PC-3 (cell line): ENCODE measurements around the gene CCDC28B. TPM values are rescaled to one million over a fixed set of nuclear protein-coding genes. Genes with fewer than 3 reads are reported as not detected.

Source experiments
- ATAC-seq: fragments of 200-7000 bp; cut with Tn5 transposase; 2 replicates; pipeline ENCODE4 v1.9.1; 2020; ENCODE audit warnings: mild to moderate bottlenecking, moderate library complexity
- BruUV-seq: library from RNA; stranded (reverse); fragments of 400-500 nt; replicated peaks from 2 replicates; lab custom pipeline; 2021; lab: Mats Ljungman, UMichigan
- CTCF ChIA-PET: fragments of 300-600 bp; sonication (Branson Sonifier 250); formaldehyde crosslinking; loops from one replicate; lab custom pipeline; 2022; ENCODE audit warnings: antibody characterized with exemption; lab: Charles Lee
- POLR2A ChIA-PET: fragments of 300-600 bp; sonication (Branson Sonifier 250); formaldehyde crosslinking; loops from one replicate; lab custom pipeline; 2022; ENCODE audit warnings: antibody characterized with exemption; ENCODE audit not compliant: unreplicated experiment; lab: Charles Lee
- DNase-seq: peaks from one replicate; pipeline ENCODE4 v3.0.0-alpha.2; 2015
- H2AFZ ChIP-seq: fragments of 300-600 bp; sonication (generic); 2 replicates; pipeline ENCODE4 v1.6.0; 2016; ENCODE audit warnings: antibody characterized with exemption, low read length
- H3F3A ChIP-seq: fragments of 300-600 bp; sonication (generic); one replicate; pipeline ENCODE4 v1.6.0; 2017; ENCODE audit warnings: antibody characterized with exemption, low read length, control low read depth, mild to moderate bottlenecking; ENCODE audit not compliant: unreplicated experiment
- H3K27ac ChIP-seq: fragments of 300-600 bp; sonication (generic); 2 replicates; pipeline ENCODE4 v1.5.1; 2016; ENCODE audit warnings: mild to moderate bottlenecking, low read length
- H3K27me3 ChIP-seq: fragments of 300-600 bp; sonication (generic); 2 replicates; pipeline ENCODE4 v1.6.1; 2016; ENCODE audit warnings: low read length, mixed read lengths
- H3K36me3 ChIP-seq: fragments of 300-600 bp; sonication (generic); 2 replicates; pipeline ENCODE4 v1.6.1; 2016; ENCODE audit warnings: low read depth, mixed run types, low read length, mixed read lengths
- H3K4me1 ChIP-seq: fragments of 300-600 bp; sonication (generic); 2 replicates; pipeline ENCODE4 v1.5.1; 2016; ENCODE audit warnings: low read length; ENCODE audit not compliant: insufficient read depth
- H3K4me2 ChIP-seq: fragments of 300-600 bp; sonication (generic); 2 replicates; pipeline ENCODE4 v1.6.0; 2016; ENCODE audit warnings: low read length
- H3K4me3 ChIP-seq: fragments of 300-600 bp; sonication (generic); 2 replicates; pipeline ENCODE4 v1.5.1; 2016; ENCODE audit warnings: mild to moderate bottlenecking, low read length, mixed read lengths
- H3K79me2 ChIP-seq: fragments of 300-600 bp; sonication (generic); 2 replicates; pipeline ENCODE4 v1.6.1; 2017; ENCODE audit warnings: low read length, mixed read lengths
- H3K9ac ChIP-seq: fragments of 300-600 bp; sonication (generic); 2 replicates; pipeline ENCODE4 v1.6.0; 2016; ENCODE audit warnings: mild to moderate bottlenecking, low read length
- H3K9me2 ChIP-seq: fragments of 300-600 bp; sonication (generic); replicated peaks from 2 replicates; pipeline ENCODE4 v1.6.1; 2016; ENCODE audit warnings: mixed run types, low read length, mixed read lengths
- H3K9me3 ChIP-seq: fragments of 300-600 bp; sonication (generic); 2 replicates; pipeline ENCODE4 v1.6.1; 2016; ENCODE audit warnings: low read length, mixed read lengths
- H4K20me1 ChIP-seq: fragments of 300-600 bp; sonication (generic); 2 replicates; pipeline ENCODE4 v1.6.1; 2016; ENCODE audit warnings: low read length, mixed read lengths
- EZH2 ChIP-seq: fragments of 300-600 bp; sonication (generic); IDR thresholded peaks from one replicate; pipeline ENCODE4 v1.6.1; 2017; ENCODE audit warnings: antibody characterized with exemption, mild to moderate bottlenecking, low read length; ENCODE audit not compliant: unreplicated experiment
- EZH2phosphoT487 ChIP-seq: fragments of 300-600 bp; sonication (generic); IDR thresholded peaks from 2 replicates; pipeline ENCODE4 v1.6.1; 2018; ENCODE audit warnings: mild to moderate bottlenecking, antibody characterized with exemption, low read length, borderline replicate concordance
- intact Hi-C: fragments of 100-400 bp; cut with micrococcal nuclease; formaldehyde crosslinking; loops from 2 replicates; pipeline ENCODE4 v1.9.0; 2023
- total RNA-seq: library from RNA; depleted of rRNA; stranded (reverse); fragments of >200 nt; gene quantifications from 2 replicates; pipeline ENCODE4 v1.2.3, GENCODE V29; 2014
- TF ChIP-seq, protein P1 (sequence below): fragments of 300-600 bp; sonication (generic); conservative IDR thresholded peaks from 2 replicates; pipeline ENCODE4 v1.5.1; 2017; ENCODE audit warnings: antibody characterized with exemption, low read depth, mild to moderate bottlenecking, low read length

The CCDC28B gene
- total RNA-seq, 1 experiment from 2014 or later: 4.7 TPM

GRCh38 chr1:32221980-32222755 is 21.8 kb downstream of the CCDC28B start, which contains the start of the genes EIF3I and TMEM234:
EIF3I (plus strand) TSS chr1:32222407; CDS start chr1:32222442, 35 bp downstream.
TMEM234 (minus strand) TSS chr1:32222353; CDS start chr1:32222322, 31 bp downstream.
- Histone ChIP-seq H3K4me1 (peaks cover 24% of the 10 kb centered on the region), H2AFZ (peak within 1 kb of the TSS; percentile 60)
- TSS peak; percentile 75 for BruUV-seq

GRCh38 chr1:32223683-32224082 is 23.3 kb downstream of the CCDC28B start:
- intact Hi-C loops: no loop called here
- BruUV-seq: no TSS peak
- Histone ChIP-seq H3K27ac (no peak overlapping the region), H3K9me2 (no peaks in the 10 kb centered on the region), H3K79me2 (peaks cover 55% of the 10 kb centered on the region), H3K36me3 (peaks cover 33% of the 10 kb centered on the region), H4K20me1 (no peaks in the 10 kb centered on the region), H3K27me3 (no peaks in the 10 kb centered on the region), H2AFZ (no peak overlapping the region), H3K9ac (no peak overlapping the region), H3K9me3 (no peaks in the 10 kb centered on the region), H3K4me3 (peak overlapping the region; percentile 86), H3F3A (no peaks in the 10 kb centered on the region), H3K4me2 (peak overlapping the region; percentile 93), H3K4me1 (peaks cover 22% of the 10 kb centered on the region)
- ATAC-seq (no peak), DNase-seq (no peak)
- TF ChIP-seq EZH2: no peak
- TF ChIP-seq, protein P1, sequence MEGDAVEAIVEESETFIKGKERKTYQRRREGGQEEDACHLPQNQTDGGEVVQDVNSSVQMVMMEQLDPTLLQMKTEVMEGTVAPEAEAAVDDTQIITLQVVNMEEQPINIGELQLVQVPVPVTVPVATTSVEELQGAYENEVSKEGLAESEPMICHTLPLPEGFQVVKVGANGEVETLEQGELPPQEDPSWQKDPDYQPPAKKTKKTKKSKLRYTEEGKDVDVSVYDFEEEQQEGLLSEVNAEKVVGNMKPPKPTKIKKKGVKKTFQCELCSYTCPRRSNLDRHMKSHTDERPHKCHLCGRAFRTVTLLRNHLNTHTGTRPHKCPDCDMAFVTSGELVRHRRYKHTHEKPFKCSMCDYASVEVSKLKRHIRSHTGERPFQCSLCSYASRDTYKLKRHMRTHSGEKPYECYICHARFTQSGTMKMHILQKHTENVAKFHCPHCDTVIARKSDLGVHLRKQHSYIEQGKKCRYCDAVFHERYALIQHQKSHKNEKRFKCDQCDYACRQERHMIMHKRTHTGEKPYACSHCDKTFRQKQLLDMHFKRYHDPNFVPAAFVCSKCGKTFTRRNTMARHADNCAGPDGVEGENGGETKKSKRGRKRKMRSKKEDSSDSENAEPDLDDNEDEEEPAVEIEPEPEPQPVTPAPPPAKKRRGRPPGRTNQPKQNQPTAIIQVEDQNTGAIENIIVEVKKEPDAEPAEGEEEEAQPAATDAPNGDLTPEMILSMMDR: no peak
- no peak for TF ChIP-seq EZH2phosphoT487
- ChIA-PET CTCF (no interaction called here), POLR2A (no interaction called here)

More at GRCh38 chr1:32221980-32222755, 21.8 kb downstream of the CCDC28B start, which contains the start of the genes EIF3I and TMEM234:
- peak; percentile 93 for ATAC-seq
- intact Hi-C loops: no loop called here
- Histone ChIP-seq H3K79me2 (peaks cover 55% of the 10 kb centered on the region), H4K20me1 (no peaks in the 10 kb centered on the region), H3F3A (no peaks in the 10 kb centered on the region), H3K36me3 (peaks cover 19% of the 10 kb centered on the region), H3K9me3 (no peaks in the 10 kb centered on the region), H3K4me2 (peak within 1 kb of the TSS; percentile 93), H3K27me3 (no peaks in the 10 kb centered on the region), H3K27ac (peak within 1 kb of the TSS; percentile 70), H3K4me3 (peak within 1 kb of the TSS; percentile 86), H3K9ac (peak within 1 kb of the TSS; percentile 98), H3K9me2 (no peaks in the 10 kb centered on the region)
- CTCF ChIA-PET: interaction anchor here (0.5 kb wide), 1 partner anchor 149 kb away, joined by 7 read pairs; the partner anchor contains the start of gene TMEM39B
- TF ChIP-seq EZH2 (no peak), EZH2phosphoT487 (no peak)
- TF ChIP-seq, protein P1: no peak
- DNase-seq: peak; percentile 95
- POLR2A ChIA-PET: interaction anchor here (0.6 kb wide), 1 partner anchor 68 kb away, joined by 4 read pairs; no protein-coding TSS in a partner anchor

GRCh38 chr1:32224285-32224684 is 23.9 kb downstream of the CCDC28B start:
- H2AFZ ChIP-seq: no peak overlapping the region
- no peaks in the 10 kb centered on the region for H3K9me3 ChIP-seq
- no peak overlapping the region for H3K9ac ChIP-seq
- ATAC-seq (no peak), DNase-seq (no peak)
- TF ChIP-seq, protein P1: no peak
- TF ChIP-seq EZH2phosphoT487 (no peak), EZH2 (no peak)
- H3K4me1 ChIP-seq: peaks cover 22% of the 10 kb centered on the region
- H3K27me3 ChIP-seq: no peaks in the 10 kb centered on the region
- H4K20me1 ChIP-seq: no peaks in the 10 kb centered on the region
- H3K79me2 ChIP-seq: peaks cover 55% of the 10 kb centered on the region
- no peak overlapping the region for H3K27ac ChIP-seq
- ChIA-PET CTCF (no interaction called here), POLR2A (no interaction called here)
- H3K36me3 ChIP-seq: peaks cover 37% of the 10 kb centered on the region
- no peaks in the 10 kb centered on the region for H3F3A ChIP-seq
- no peak overlapping the region for H3K4me3 ChIP-seq
- intact Hi-C loops: no loop called here
- no TSS peak for BruUV-seq
- no peaks in the 10 kb centered on the region for H3K9me2 ChIP-seq
- H3K4me2 ChIP-seq: peak overlapping the region; percentile 93; the same call in 1 of the 2 replicates
